Mesothelial cell of epicardium (in vitro differentiated cells): ENCODE results near the gene MAD1L1. TPM values are rescaled to one million over a fixed set of nuclear protein-coding genes. Genes with fewer than 3 reads are reported as not detected.

Experiments
- DNase-seq, 2 experiments: peaks; one replicate each; pipeline ENCODE4 v3.0.0; 2021; ENCODE audit warnings: low spot score in 2 of 2; ENCODE audit not compliant: unreplicated experiment in 2 of 2
- H3K27ac Mint-ChIP-seq: 2 replicates; pipeline ENCODE4 v1.8.0; 2021; ENCODE audit warnings: mixed read lengths
- H3K27me3 Mint-ChIP-seq: 2 replicates; pipeline ENCODE4 v1.8.0; 2021; ENCODE audit warnings: low read depth, mixed read lengths
- H3K36me3 Mint-ChIP-seq: 2 replicates; pipeline ENCODE4 v1.8.0; 2021; ENCODE audit warnings: mixed read lengths
- H3K4me1 Mint-ChIP-seq: 2 replicates; pipeline ENCODE4 v1.8.0; 2021; ENCODE audit warnings: mixed read lengths
- H3K4me3 Mint-ChIP-seq: 2 replicates; pipeline ENCODE4 v1.8.0; 2021; ENCODE audit warnings: mild to moderate bottlenecking, moderate library complexity, mixed read lengths
- H3K9me3 Mint-ChIP-seq: 2 replicates; pipeline ENCODE4 v1.8.0; 2021; ENCODE audit warnings: mixed read lengths
- CTCF ChIP-seq: fragments of 200-600 bp; sonication (generic); IDR thresholded peaks from one replicate; pipeline ENCODE4 v1.5.0; 2021; ENCODE audit warnings: antibody characterized with exemption; ENCODE audit not compliant: unreplicated experiment
- total RNA-seq: library from RNA; stranded (reverse); gene quantifications from 3 replicates; pipeline ENCODE4 v1.2.1, GENCODE V29; 2021

MAD1L1 gene
- total RNA-seq, 1 donor from 2014 or later: 45.0 TPM

GRCh38 chr7:2012044-2012900, 220.5 kb downstream of the MAD1L1 start:
- Mint-ChIP-seq H3K27me3 (no peaks in the 10 kb centered on the region), H3K27ac (peak overlapping the region; percentile 3), H3K36me3 (peaks cover 2% of the 10 kb centered on the region), H3K4me1 (peaks cover 14% of the 10 kb centered on the region), H3K9me3 (no peaks in the 10 kb centered on the region), H3K4me3 (no peak overlapping the region)
- no peak for TF ChIP-seq CTCF
- peak in 1 of 2 experiments; percentile 17 for DNase-seq

GRCh38 chr7:2011266-2012043, 221.3 kb downstream of the MAD1L1 start:
- H3K9me3 Mint-ChIP-seq: no peaks in the 10 kb centered on the region
- no peak overlapping the region for H3K4me3 Mint-ChIP-seq
- no peak overlapping the region for H3K27ac Mint-ChIP-seq
- H3K4me1 Mint-ChIP-seq: peaks cover 14% of the 10 kb centered on the region
- H3K27me3 Mint-ChIP-seq: no peaks in the 10 kb centered on the region
- no peak for TF ChIP-seq CTCF
- peak in 1 of 2 experiments; percentile 7 for DNase-seq
- H3K36me3 Mint-ChIP-seq: no peaks in the 10 kb centered on the region

GRCh38 chr7:2010551-2011265, 222.0 kb downstream of the MAD1L1 start:
- Mint-ChIP-seq H3K27me3 (no peaks in the 10 kb centered on the region), H3K9me3 (no peaks in the 10 kb centered on the region), H3K4me1 (peaks cover 19% of the 10 kb centered on the region), H3K36me3 (no peaks in the 10 kb centered on the region), H3K4me3 (no peak overlapping the region), H3K27ac (no peak overlapping the region)
- peak in 1 of 2 experiments; percentile 17 for DNase-seq
- no peak for TF ChIP-seq CTCF

- no peaks in the 10 kb centered on the region for H3K36me3 Mint-ChIP-seq
- no peak for TF ChIP-seq CTCF
- DNase-seq: peak in 1 of 2 experiments; percentile 7
- no peaks in the 10 kb centered on the region for H3K27me3 Mint-ChIP-seq
- peaks cover 19% of the 10 kb centered on the region for H3K4me1 Mint-ChIP-seq
- H3K9me3 Mint-ChIP-seq: no peaks in the 10 kb centered on the region
- H3K27ac Mint-ChIP-seq: no peak overlapping the region
- no peak overlapping the region for H3K4me3 Mint-ChIP-seq
Measured at GRCh38 chr7:2010101-2010500, 222.6 kb downstream of the MAD1L1 start.

- Mint-ChIP-seq H3K4me1 (peaks cover 19% of the 10 kb centered on the region), H3K4me3 (no peak overlapping the region)
Measured at GRCh38 chr7:2009541-2010001, 223.2 kb downstream of the MAD1L1 start.

More at GRCh38 chr7:2009541-2010001, 223.2 kb downstream of the MAD1L1 start:
- Mint-ChIP-seq H3K27ac (no peak overlapping the region), H3K27me3 (no peaks in the 10 kb centered on the region), H3K9me3 (no peaks in the 10 kb centered on the region), H3K36me3 (no peaks in the 10 kb centered on the region)
- DNase-seq: peak in 1 of 2 experiments; percentile 3
- TF ChIP-seq CTCF: no peak
